Dendritic cell treated with granulocyte-macrophage colony-stimulating factor and Interleukin-4, amounts not matched to agents 40 ng/mL and 50 ng/mL, for 4 days (primary cell): Measurements from ENCODE around the gene IGFBP2.

Source experiments
- H3K27ac Mint-ChIP-seq: one replicate; pipeline ENCODE4 v1.8.0; 2022; ENCODE audit warnings: mild to moderate bottlenecking, mixed read lengths
- H3K27me3 Mint-ChIP-seq: one replicate; pipeline ENCODE4 v1.8.0; 2022; ENCODE audit warnings: mild to moderate bottlenecking, mixed read lengths
- H3K36me3 Mint-ChIP-seq: one replicate; pipeline ENCODE4 v1.8.0; 2022; ENCODE audit warnings: low read depth, mixed read lengths
- H3K4me1 Mint-ChIP-seq: one replicate; pipeline ENCODE4 v1.8.0; 2022; ENCODE audit warnings: low read depth, mixed read lengths
- H3K4me3 Mint-ChIP-seq: one replicate; pipeline ENCODE4 v1.8.0; 2022; ENCODE audit warnings: mild to moderate bottlenecking, moderate library complexity, mixed read lengths
- H3K9me3 Mint-ChIP-seq: one replicate; pipeline ENCODE4 v1.8.0; 2022; ENCODE audit warnings: mixed read lengths
- intact Hi-C: fragments of 100-400 bp; cut with micrococcal nuclease; formaldehyde crosslinking; loops from one replicate; pipeline ENCODE4 v1.15.0; 2022

IGFBP2 gene

GRCh38 chr2:216671791-216672343 lies 38.6 kb downstream of the IGFBP2 start:
- H3K4me1 Mint-ChIP-seq, result no peaks in the 10 kb centered on the region
- H3K27ac Mint-ChIP-seq, result no peak overlapping the region
- H3K27me3 Mint-ChIP-seq, result peaks cover 34% of the 10 kb centered on the region
- intact Hi-C loops, result no loop called here
- no peaks in the 10 kb centered on the region for H3K36me3 Mint-ChIP-seq
- no peaks in the 10 kb centered on the region for H3K9me3 Mint-ChIP-seq
- H3K4me3 Mint-ChIP-seq, result no peak overlapping the region

DNA sequence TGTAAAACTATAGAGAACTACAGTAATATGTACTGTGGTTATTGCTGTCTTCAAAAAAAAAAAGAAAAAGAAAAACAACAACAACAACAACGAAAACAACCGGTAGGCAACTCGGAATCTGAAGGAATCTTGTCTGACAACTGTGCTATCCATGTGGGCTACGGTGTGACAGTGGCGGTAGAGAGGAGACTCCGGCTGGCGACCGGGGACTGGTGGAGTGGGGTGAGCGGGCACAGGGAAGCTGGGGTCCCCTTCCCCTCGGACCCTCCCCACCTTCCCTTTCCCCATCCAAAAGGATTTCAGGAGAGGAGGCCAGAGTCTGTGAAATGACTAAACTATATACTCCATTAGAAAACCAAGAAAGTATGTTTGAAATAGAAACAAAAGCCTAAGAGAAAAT lies 39.2 kb downstream of the IGFBP2 start:
- no peaks in the 10 kb centered on the region for H3K36me3 Mint-ChIP-seq
- H3K27me3 Mint-ChIP-seq, result peaks cover 34% of the 10 kb centered on the region
- no peaks in the 10 kb centered on the region for H3K4me1 Mint-ChIP-seq
- no peak overlapping the region for H3K27ac Mint-ChIP-seq
- intact Hi-C loops, result no loop called here
- no peak overlapping the region for H3K4me3 Mint-ChIP-seq
- H3K9me3 Mint-ChIP-seq, result no peaks in the 10 kb centered on the region

- Mint-ChIP-seq H3K9me3 (no peaks in the 10 kb centered on the region), H3K27ac (no peak overlapping the region), H3K27me3 (peaks cover 31% of the 10 kb centered on the region), H3K36me3 (no peaks in the 10 kb centered on the region), H3K4me1 (no peaks in the 10 kb centered on the region), H3K4me3 (no peak overlapping the region)
- intact Hi-C loops, result no loop called here
Measured at GRCh38 chr2:216673021-216673420, 39.8 kb downstream of the IGFBP2 start.

- H3K36me3 Mint-ChIP-seq, result no peaks in the 10 kb centered on the region
- no peak overlapping the region for H3K4me3 Mint-ChIP-seq
- no peak overlapping the region for H3K27ac Mint-ChIP-seq
- peaks cover 29% of the 10 kb centered on the region for H3K27me3 Mint-ChIP-seq
- H3K4me1 Mint-ChIP-seq, result no peaks in the 10 kb centered on the region
- intact Hi-C loops, result no loop called here
- no peaks in the 10 kb centered on the region for H3K9me3 Mint-ChIP-seq
Measured at GRCh38 chr2:216673609-216674008, 40.4 kb downstream of the IGFBP2 start.

DNA sequence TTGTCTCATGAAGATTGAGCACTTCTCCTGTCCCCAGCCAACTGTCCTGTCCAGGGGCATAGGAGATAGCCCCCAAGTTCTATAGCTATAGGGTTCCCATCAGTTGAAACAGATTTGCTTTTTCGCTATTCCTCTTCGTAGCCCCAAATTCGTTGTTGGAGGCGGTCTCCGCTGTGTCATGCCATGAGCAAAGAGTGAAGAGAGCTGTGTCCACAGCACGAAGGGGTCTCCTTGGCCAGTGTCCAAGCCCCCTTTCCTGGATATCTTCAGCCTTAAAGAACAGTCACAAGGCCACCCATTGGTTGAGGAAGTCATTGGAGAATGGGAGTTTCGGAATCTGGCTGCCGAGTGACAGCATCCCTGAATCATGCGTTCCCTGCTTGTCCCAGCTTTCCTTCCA lies 41.2 kb downstream of the IGFBP2 start:
- Mint-ChIP-seq H3K4me3 (no peak overlapping the region), H3K27ac (no peak overlapping the region), H3K36me3 (no peaks in the 10 kb centered on the region), H3K9me3 (no peaks in the 10 kb centered on the region), H3K27me3 (peaks cover 26% of the 10 kb centered on the region), H3K4me1 (no peaks in the 10 kb centered on the region)
- intact Hi-C loops, result no loop called here

DNA sequence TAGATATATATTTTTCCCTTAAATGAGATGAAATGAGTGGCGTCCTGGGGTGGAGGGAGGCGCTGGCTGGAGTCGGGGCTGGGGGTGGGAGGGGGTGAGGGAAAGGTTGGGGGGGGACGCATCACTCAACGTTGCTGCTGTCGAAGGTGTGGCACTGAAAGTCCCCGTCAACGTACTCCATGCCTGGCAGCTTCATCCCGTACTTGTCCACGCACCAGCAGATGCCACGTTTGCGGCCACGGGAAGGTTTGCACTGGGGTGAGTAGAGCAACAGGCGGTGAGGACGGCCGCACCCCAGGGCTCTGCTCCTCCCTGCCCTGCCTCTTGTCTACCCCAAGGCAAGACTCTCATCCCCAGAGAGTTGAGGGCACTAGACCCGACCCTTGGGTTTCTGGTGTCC lies 43.4 kb downstream of the IGFBP2 start:
- H3K4me1 Mint-ChIP-seq, result no peaks in the 10 kb centered on the region
- H3K27ac Mint-ChIP-seq, result no peak overlapping the region
- H3K36me3 Mint-ChIP-seq, result no peaks in the 10 kb centered on the region
- peaks cover 23% of the 10 kb centered on the region for H3K27me3 Mint-ChIP-seq
- H3K9me3 Mint-ChIP-seq, result no peaks in the 10 kb centered on the region
- H3K4me3 Mint-ChIP-seq, result no peak overlapping the region
- intact Hi-C loops, result no loop called here

DNA sequence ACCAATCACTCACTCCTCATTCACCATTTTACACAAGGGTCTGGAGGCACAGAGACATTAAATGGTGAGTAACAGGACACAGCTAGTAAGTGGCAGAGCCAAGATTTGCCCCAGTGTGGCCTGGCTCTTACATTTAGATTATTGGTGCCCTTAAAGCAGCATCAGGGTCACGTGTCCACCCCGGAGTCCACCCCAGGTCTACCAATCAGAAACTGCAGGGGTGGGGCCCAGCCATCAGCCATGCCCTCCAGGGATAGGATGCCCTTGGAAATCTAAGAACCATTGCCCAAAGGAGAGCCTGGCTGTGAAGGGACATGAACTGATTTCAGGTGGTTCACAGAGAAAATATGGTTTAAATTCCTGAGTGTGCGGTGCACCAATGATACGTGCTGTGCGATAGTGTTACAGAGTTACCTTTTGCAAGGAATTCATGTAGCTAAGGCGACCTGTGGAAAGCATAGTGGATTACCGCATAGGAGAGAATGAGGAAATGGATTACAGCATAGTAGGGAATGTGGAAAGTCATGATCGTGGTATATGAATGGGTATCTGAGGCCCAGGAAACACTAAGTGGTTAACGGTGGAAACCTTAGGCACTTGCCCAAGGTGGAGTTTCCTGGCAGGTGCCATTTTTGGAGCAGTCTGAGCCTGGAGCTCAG lies 44.3 kb downstream of the IGFBP2 start:
- intact Hi-C loops, result no loop called here
- Mint-ChIP-seq H3K27ac (no peak overlapping the region), H3K4me1 (no peaks in the 10 kb centered on the region), H3K4me3 (no peak overlapping the region), H3K27me3 (peaks cover 29% of the 10 kb centered on the region), H3K36me3 (no peaks in the 10 kb centered on the region), H3K9me3 (no peaks in the 10 kb centered on the region)

DNA sequence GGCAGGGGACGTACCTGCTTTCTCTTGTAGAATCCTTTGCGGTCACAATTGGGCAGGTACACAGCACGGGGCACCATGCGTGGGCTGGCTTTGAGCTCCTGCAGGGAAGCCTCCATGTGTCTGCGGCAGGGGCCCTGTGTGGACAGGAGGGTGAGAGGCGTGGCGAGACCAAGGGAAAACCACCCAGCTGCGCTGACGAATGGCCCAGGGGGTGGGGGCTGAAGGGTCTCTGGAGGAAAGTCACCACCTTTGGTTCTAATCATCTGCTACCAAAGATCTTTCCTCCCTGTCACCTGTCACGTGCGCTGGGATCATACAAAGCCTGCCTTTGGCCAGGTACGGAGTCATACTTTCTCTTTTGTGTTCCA lies 44.9 kb downstream of the IGFBP2 start:
- H3K4me1 Mint-ChIP-seq, result no peaks in the 10 kb centered on the region
- no peaks in the 10 kb centered on the region for H3K36me3 Mint-ChIP-seq
- H3K4me3 Mint-ChIP-seq, result no peak overlapping the region
- no peaks in the 10 kb centered on the region for H3K9me3 Mint-ChIP-seq
- intact Hi-C loops, result no loop called here
- no peak overlapping the region for H3K27ac Mint-ChIP-seq
- peaks cover 30% of the 10 kb centered on the region for H3K27me3 Mint-ChIP-seq

GRCh38 chr2:216678813-216679657 lies 45.8 kb downstream of the IGFBP2 start:
- Mint-ChIP-seq H3K27ac (no peak overlapping the region), H3K36me3 (no peaks in the 10 kb centered on the region), H3K27me3 (peaks cover 35% of the 10 kb centered on the region), H3K4me1 (peaks cover 5% of the 10 kb centered on the region), H3K4me3 (no peak overlapping the region), H3K9me3 (no peaks in the 10 kb centered on the region)
- intact Hi-C loops, result no loop called here

DNA sequence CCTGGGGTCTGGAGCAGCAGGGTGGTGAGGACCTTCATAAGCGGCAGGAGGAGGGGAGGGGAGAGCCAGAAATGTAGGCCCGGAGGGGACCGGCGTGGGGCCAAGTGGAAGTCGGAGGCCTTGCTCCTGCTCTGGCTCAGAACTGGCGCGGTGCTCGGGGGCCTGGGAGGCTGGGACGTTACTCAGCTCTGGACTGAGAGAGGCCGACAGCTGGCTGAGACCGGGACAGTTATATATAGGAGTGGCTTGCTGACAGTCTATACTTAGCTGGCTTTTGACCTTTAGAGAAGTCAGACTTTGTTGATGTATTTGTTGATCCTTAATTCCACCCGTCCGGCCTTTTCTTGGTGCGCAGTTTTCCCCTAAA lies 46.4 kb downstream of the IGFBP2 start:
- Mint-ChIP-seq H3K27ac (no peak overlapping the region), H3K4me1 (peaks cover 8% of the 10 kb centered on the region), H3K4me3 (no peak overlapping the region), H3K27me3 (peaks cover 35% of the 10 kb centered on the region), H3K36me3 (no peaks in the 10 kb centered on the region), H3K9me3 (no peaks in the 10 kb centered on the region)
- intact Hi-C loops, result loop anchor here (5.0 to 10.0 kb wide), 2 partner anchors 1033 to 1075 kb away; no protein-coding TSS in a partner anchor

DNA sequence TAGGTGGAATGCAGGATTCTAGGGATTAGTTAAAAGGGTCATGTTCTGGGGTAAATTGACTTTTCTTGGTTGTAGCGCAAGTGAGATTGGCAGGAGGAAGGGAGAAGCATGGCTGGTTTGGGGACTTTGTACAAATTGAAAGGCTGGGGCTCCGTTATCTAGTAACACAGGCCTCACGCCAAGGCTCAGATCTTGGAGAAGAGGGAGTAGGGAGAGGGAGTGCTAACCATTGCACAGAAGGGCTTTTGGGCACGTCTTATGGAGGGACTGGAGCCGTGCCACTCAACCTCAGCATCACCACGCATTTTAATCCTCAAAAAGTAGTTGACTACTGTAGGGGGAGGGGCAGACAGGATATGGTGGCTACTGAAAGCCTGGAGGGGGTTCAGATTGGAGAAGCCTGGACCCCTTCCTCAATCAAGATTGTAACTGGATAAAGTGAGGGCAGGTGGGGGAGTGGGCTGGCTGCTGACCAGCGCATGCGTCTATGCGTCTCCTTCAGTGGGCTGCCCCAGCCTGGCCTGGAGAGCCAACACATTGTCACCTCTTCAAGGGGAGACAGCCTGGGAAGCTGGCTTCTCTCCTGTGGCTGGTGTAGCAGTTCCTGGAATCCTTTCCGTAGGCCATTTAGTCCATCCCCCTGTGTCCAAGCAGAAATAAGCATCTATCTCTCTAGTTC lies 47.9 kb downstream of the IGFBP2 start:
- intact Hi-C loops, result loop anchor here (5.0 to 10.0 kb wide), 2 partner anchors 1031 to 1074 kb away; no protein-coding TSS in a partner anchor
- Mint-ChIP-seq H3K9me3 (no peaks in the 10 kb centered on the region), H3K27ac (no peak overlapping the region), H3K4me3 (no peak overlapping the region), H3K27me3 (peaks cover 38% of the 10 kb centered on the region), H3K4me1 (peaks cover 8% of the 10 kb centered on the region), H3K36me3 (no peaks in the 10 kb centered on the region)

DNA sequence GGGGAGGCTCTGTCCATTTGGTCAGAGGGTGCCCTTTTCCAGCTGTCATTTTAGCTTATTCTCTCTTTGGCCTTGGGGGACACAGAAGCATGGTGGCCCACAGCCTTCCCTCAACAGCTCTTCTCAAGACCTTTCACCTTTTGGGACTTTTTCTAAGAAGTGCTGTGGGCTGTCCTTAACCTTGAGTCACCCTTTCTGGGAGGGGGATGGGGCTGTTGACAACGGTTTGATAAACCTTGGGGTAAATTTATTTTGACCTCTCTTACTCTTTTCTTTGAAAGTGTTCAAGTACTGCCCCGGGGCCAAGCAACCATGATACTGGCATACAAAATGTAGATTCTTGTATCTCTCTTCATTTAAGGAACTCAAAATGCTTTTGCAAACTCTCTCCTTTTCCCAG lies 48.5 kb downstream of the IGFBP2 start:
- Mint-ChIP-seq H3K4me1 (peaks cover 8% of the 10 kb centered on the region), H3K27ac (no peak overlapping the region), H3K27me3 (peaks cover 37% of the 10 kb centered on the region), H3K9me3 (no peaks in the 10 kb centered on the region), H3K36me3 (no peaks in the 10 kb centered on the region), H3K4me3 (no peak overlapping the region)
- intact Hi-C loops, result loop anchor here (1.0 to 10.0 kb wide), 4 partner anchors 485 to 1073 kb away; no protein-coding TSS in a partner anchor

GRCh38 chr2:216683846-216684245 lies 50.6 kb downstream of the IGFBP2 start:
- H3K4me3 Mint-ChIP-seq, result no peak overlapping the region
- peaks cover 54% of the 10 kb centered on the region for H3K27me3 Mint-ChIP-seq
- H3K27ac Mint-ChIP-seq, result no peak overlapping the region
- no peaks in the 10 kb centered on the region for H3K36me3 Mint-ChIP-seq
- intact Hi-C loops, result loop anchor here (2.0 to 10.0 kb wide), 3 partner anchors 483 to 1071 kb away; no protein-coding TSS in a partner anchor
- H3K9me3 Mint-ChIP-seq, result no peaks in the 10 kb centered on the region
- H3K4me1 Mint-ChIP-seq, result peaks cover 8% of the 10 kb centered on the region
